T-helper 17 cell (primary cell): ENCODE results near the gene P3H3. TPM values are rescaled to one million over a fixed set of nuclear protein-coding genes. Genes with fewer than 3 reads are reported as not detected.
A peak's percentile ranks its signal among the peaks of the same experiment; 100 is the strongest.
"Not testable (repeated sequence)": the region's sequence is repeated elsewhere in the genome, so short reads cannot be mapped to it uniquely, and the experiment has no call there.

ENCODE experiments used
- ATAC-seq: fragments of 150-1000 bp; cut with Tn5 transposase; 2 replicates; pipeline ENCODE4 v1.10.0; 2021; ENCODE audit warnings: mild to moderate bottlenecking, moderate library complexity
- DNase-seq, 3 donors: peaks; one replicate each; pipeline versions ENCODE4 v3.0.0 to v3.0.0-alpha.2; 2020 to 2021
- H3K9me3 ChIP-seq: one replicate; pipeline ENCODE4 v1.7.0; 2013; ENCODE audit warnings: low read length, mild to moderate bottlenecking; ENCODE audit not compliant: control insufficient read depth, poor library complexity, severe bottlenecking
- H3K27ac Mint-ChIP-seq: one replicate; pipeline ENCODE4 v1.8.0; 2022; ENCODE audit warnings: mild to moderate bottlenecking, moderate library complexity, mixed read lengths
- H3K27me3 Mint-ChIP-seq: one replicate; pipeline ENCODE4 v1.8.0; 2022; ENCODE audit warnings: mixed read lengths
- H3K36me3 Mint-ChIP-seq: one replicate; pipeline ENCODE4 v1.8.0; 2022; ENCODE audit warnings: low read depth, mixed read lengths
- H3K4me1 Mint-ChIP-seq: one replicate; pipeline ENCODE4 v1.8.0; 2022; ENCODE audit warnings: mild to moderate bottlenecking, mixed read lengths
- H3K4me3 Mint-ChIP-seq: one replicate; pipeline ENCODE4 v1.8.0; 2022; ENCODE audit warnings: mild to moderate bottlenecking, moderate library complexity, mixed read lengths
- total RNA-seq, 4 donors: library from RNA in 2 of 4; stranded (reverse) in 2 of 4; gene quantifications; one replicate each; pipeline ENCODE4 v1.2.3 and lab custom pipeline; 2022 to 2026

The P3H3 gene
- total RNA-seq, 2 donors from 2014 or later, result 0.97 to 1.3 TPM

DNA sequence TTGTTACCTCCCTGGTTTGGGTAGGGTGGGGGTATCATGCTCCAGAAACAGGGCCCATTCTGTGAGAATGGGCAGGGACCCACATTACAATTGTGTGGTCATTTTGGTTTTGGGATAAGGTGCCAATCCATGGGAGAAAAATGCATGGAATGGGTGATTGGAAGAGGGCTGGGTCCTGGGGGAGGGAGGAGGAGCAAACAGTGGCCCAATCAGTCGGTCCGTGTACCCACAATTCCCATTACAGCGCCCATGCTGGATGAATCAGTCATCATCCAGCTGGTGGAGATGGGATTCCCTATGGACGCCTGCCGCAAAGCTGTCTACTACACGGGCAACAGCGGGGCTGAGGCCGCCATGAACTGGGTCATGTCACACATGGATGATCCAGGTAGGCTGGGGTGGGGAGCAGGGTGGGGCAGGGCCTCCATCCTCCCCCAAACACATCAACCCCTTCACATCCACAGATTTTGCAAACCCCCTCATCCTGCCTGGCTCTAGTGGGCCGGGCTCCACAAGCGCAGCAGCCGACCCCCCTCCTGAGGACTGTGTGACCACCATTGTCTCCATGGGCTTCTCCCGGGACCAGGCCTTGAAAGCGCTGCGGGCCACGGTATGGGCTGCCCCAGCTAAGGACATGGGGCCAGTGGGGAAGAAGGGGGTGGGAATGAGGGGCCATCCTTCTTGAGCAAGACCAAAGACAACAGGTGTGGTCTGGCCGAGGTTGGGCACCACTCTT is 35.5 kb downstream of the P3H3 start:
- Mint-ChIP-seq H3K27ac (peak overlapping the region; percentile 79), H3K4me1 (peaks cover 18% of the 10 kb centered on the region), H3K36me3 (peaks cover 2% of the 10 kb centered on the region), H3K27me3 (no peaks in the 10 kb centered on the region), H3K4me3 (no peak overlapping the region)
- H3K9me3 ChIP-seq, result no peaks in the 10 kb centered on the region
- DNase-seq (no peak), ATAC-seq (no peak)

DNA sequence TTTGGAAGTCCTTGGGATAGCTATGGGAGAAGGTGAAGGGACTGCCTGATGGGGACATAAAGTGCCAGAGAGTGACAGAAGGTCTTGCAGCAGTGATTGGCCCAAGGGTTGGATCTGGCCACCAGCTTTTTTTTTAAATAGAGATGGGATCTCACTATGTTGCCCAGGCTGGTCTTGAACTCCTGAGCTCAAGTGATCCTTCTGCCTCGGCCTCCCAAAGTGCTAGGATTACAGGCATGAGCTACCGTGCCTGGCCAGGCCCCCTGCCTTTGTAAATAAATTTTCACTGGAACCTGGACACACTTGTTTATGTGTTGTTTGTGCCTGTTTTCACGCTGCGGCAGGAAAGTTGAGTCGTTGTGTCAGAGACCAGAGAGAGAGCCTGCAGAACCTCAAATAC is 37.1 kb downstream of the P3H3 start:
- not testable (repeated sequence) for H3K36me3 Mint-ChIP-seq, H3K27ac Mint-ChIP-seq
- H3K4me3 Mint-ChIP-seq, result peak overlapping the region; percentile 25

GRCh38 chr12:6866163-6866919 is 38.1 kb downstream of the P3H3 start:
- no peak for DNase-seq
- Mint-ChIP-seq H3K27ac (peak overlapping the region; percentile 47), H3K4me3 (peak overlapping the region; percentile 94), H3K27me3 (no peaks in the 10 kb centered on the region), H3K36me3 (peaks cover 2% of the 10 kb centered on the region), H3K4me1 (peaks cover 36% of the 10 kb centered on the region)
- H3K9me3 ChIP-seq, result no peaks in the 10 kb centered on the region
- ATAC-seq, result no peak

More for the DNA sequence above, 37.1 kb downstream of the P3H3 start:
- not testable (repeated sequence) for H3K27me3 Mint-ChIP-seq, H3K9me3 ChIP-seq, ATAC-seq, DNase-seq
- peaks cover 28% of the 10 kb centered on the region for H3K4me1 Mint-ChIP-seq

DNA sequence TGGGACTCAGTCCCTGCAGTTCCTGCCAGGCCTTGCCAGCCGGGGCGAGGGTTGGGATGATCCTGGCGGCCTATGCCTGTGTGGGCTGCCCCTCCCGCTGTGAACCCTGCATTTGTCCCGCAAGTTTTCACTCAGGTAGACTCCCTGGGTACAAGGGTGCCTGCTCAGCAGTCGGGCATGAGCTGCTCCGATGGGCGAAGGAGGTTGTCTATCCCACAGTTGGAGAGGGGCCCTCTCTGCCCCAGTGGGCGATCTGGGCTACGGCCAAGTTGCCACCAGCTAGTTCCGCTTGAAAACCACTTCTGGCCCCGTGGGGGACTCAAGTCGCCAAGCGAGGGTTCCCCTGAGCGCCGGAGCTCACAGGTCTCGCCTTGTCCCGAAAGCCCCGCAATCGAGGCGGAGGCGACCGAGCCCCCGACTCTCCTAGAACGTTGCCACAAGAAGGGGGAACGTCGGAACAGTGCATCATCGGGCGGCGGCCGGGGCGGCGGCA is 38.8 kb downstream of the P3H3 start:
- peaks cover 2% of the 10 kb centered on the region for H3K36me3 Mint-ChIP-seq
- no peaks in the 10 kb centered on the region for H3K9me3 ChIP-seq
- H3K27ac Mint-ChIP-seq, result peak overlapping the region; percentile 47
- ATAC-seq (no peak), DNase-seq (no peak)
- no peaks in the 10 kb centered on the region for H3K27me3 Mint-ChIP-seq
- peak overlapping the region; percentile 94 for H3K4me3 Mint-ChIP-seq
- H3K4me1 Mint-ChIP-seq, result peaks cover 42% of the 10 kb centered on the region

DNA sequence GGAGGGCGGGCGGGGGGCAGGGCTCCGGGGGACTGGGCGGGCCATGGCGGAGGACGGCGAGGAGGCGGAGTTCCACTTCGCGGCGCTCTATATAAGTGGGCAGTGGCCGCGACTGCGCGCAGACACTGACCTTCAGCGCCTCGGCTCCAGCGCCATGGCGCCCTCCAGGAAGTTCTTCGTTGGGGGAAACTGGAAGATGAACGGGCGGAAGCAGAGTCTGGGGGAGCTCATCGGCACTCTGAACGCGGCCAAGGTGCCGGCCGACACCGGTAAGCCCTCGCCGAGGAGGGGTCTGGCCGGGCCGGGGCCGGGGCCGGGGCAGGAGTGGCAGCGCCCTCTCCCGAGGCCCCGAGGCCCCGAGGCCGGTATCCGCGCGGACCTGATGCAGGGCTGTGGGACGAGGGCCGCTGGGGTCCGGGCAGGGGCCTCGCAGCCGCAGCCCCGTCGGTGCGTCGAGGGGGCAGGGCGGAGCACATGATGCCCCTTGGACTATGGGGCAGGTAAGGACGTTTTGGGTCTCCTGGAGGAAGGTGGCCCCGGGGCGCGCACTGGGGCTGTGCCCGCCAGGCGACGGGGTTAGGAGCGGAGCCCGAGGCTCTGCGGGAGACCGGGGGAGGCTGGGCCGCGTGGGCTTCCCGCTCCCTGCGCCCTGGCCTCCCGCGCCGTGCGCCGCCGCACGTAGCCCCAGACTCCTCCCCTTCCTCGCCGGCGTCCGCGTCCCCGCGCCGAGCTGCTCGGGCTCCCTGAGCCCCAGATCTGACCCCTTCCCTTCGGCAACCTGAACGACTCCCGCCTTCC is 39.4 kb downstream of the P3H3 start, which contains the start of gene TPI1:
Gene TPI1 (plus strand): TSS at position 119 of the 798 bp plus-strand sequence. CDS start 36 bp downstream, at position 155.
- ATAC-seq (peak; percentile 77), DNase-seq (peak; percentile 44 to 77 (median 77))
- Mint-ChIP-seq H3K27ac (peak within 1 kb of the TSS; percentile 93), H3K4me3 (peak within 1 kb of the TSS; percentile 94), H3K4me1 (peaks cover 48% of the 10 kb centered on the region), H3K36me3 (peaks cover 2% of the 10 kb centered on the region), H3K27me3 (no peaks in the 10 kb centered on the region)
- H3K9me3 ChIP-seq, result no peaks in the 10 kb centered on the region

DNA sequence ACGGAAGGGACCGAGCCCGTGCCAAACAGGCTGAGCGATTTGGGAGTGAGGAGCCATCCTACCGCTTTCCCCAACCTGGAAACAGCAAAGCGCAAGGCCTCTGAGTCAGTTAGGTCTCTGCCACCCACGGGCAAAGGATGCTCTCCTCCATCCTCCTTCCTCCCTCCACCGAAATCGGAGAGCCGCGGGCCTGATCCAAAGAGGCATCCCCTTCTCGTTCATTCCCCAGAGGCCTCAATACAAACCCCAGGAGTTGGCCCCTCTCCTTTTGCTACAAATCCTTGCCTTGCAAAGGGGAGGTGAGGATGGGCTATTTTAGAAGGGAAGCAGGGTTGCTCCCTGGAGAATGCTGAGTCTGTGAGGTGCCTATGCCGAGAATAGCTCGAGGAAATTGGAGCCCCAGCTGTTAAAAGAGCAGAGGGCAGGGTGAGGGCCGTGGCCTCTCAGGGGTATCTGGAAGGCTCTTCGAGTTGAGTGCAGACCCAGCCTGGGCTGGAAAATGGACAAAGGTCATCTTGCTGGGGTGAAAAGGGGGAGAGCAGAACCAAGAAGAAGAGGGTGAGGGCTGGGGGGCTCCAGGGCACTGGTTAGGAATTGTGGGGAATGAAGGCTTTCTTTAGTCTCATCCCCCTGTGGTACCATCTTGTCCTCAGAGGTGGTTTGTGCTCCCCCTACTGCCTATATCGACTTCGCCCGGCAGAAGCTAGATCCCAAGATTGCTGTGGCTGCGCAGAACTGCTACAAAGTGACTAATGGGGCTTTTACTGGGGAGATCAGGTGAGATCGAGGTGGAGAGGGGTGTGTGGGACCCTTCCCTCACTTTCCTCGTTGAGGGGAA is 40.2 kb downstream of the P3H3 start:
- H3K9me3 ChIP-seq, result no peaks in the 10 kb centered on the region

GRCh38 chr12:6869049-6870021 is 41.1 kb downstream of the P3H3 start:
- H3K36me3 Mint-ChIP-seq, result peaks cover 2% of the 10 kb centered on the region
- DNase-seq (peak; percentile 64 to 84 (median 72)), ATAC-seq (peak; percentile 14)
- H3K9me3 ChIP-seq, result no peaks in the 10 kb centered on the region
- peaks cover 52% of the 10 kb centered on the region for H3K4me1 Mint-ChIP-seq
- H3K27me3 Mint-ChIP-seq, result no peaks in the 10 kb centered on the region
- peak overlapping the region; percentile 93 for H3K27ac Mint-ChIP-seq
- peak overlapping the region; percentile 94 for H3K4me3 Mint-ChIP-seq

More for the DNA sequence above, 40.2 kb downstream of the P3H3 start:
- no peak for ATAC-seq
- Mint-ChIP-seq H3K4me1 (peaks cover 50% of the 10 kb centered on the region), H3K4me3 (peak overlapping the region; percentile 94), H3K27ac (peak overlapping the region; percentile 93), H3K27me3 (no peaks in the 10 kb centered on the region), H3K36me3 (peaks cover 2% of the 10 kb centered on the region)
- no peak for DNase-seq

GRCh38 chr12:6870304-6870703 is 42.1 kb downstream of the P3H3 start:
- H3K27me3 Mint-ChIP-seq, H3K9me3 ChIP-seq, ATAC-seq, DNase-seq, H3K36me3 Mint-ChIP-seq: not testable (repeated sequence)
- Mint-ChIP-seq H3K4me1 (peaks cover 54% of the 10 kb centered on the region), H3K27ac (peak overlapping the region; percentile 93), H3K4me3 (peak overlapping the region; percentile 21)

- Mint-ChIP-seq H3K36me3 (peaks cover 3% of the 10 kb centered on the region), H3K27me3 (no peaks in the 10 kb centered on the region), H3K4me1 (peaks cover 58% of the 10 kb centered on the region), H3K27ac (peak overlapping the region; percentile 93), H3K4me3 (peak overlapping the region; percentile 94)
- peak in 1 of 3 donors; percentile 33 for DNase-seq
- H3K9me3 ChIP-seq, result no peaks in the 10 kb centered on the region
- ATAC-seq, result no peak
These were observed 43.1 kb downstream of the P3H3 start for GRCh38 chr12:6871052-6871957.

GRCh38 chr12:6872073-6873048 is 44.2 kb downstream of the P3H3 start:
- H3K9me3 ChIP-seq, result no peaks in the 10 kb centered on the region
- H3K27ac Mint-ChIP-seq, result peak overlapping the region; percentile 93
- H3K4me1 Mint-ChIP-seq, result peaks cover 56% of the 10 kb centered on the region
- H3K36me3 Mint-ChIP-seq, result peaks cover 6% of the 10 kb centered on the region
- peak overlapping the region; percentile 94 for H3K4me3 Mint-ChIP-seq
- no peaks in the 10 kb centered on the region for H3K27me3 Mint-ChIP-seq
- peak; percentile 78 to 82 (median 81) for DNase-seq
- peak; percentile 46 for ATAC-seq
